DMS53 treated with DMSO at 0.1 percent for 48 hours (cell line): ENCODE results near the gene SET.
A peak's percentile ranks its signal among the peaks of the same experiment; 100 is the strongest.
"Not testable (repeated sequence)": the region's sequence is repeated elsewhere in the genome, so short reads cannot be mapped to it uniquely, and the experiment has no call there.

Experiments
- DNase-seq: peaks from one replicate; lab custom pipeline; 2025; ENCODE audit not compliant: unreplicated experiment; lab: John Stamatoyannopoulos, UW

Gene SET, protein sequence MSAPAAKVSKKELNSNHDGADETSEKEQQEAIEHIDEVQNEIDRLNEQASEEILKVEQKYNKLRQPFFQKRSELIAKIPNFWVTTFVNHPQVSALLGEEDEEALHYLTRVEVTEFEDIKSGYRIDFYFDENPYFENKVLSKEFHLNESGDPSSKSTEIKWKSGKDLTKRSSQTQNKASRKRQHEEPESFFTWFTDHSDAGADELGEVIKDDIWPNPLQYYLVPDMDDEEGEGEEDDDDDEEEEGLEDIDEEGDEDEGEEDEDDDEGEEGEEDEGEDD

DNA sequence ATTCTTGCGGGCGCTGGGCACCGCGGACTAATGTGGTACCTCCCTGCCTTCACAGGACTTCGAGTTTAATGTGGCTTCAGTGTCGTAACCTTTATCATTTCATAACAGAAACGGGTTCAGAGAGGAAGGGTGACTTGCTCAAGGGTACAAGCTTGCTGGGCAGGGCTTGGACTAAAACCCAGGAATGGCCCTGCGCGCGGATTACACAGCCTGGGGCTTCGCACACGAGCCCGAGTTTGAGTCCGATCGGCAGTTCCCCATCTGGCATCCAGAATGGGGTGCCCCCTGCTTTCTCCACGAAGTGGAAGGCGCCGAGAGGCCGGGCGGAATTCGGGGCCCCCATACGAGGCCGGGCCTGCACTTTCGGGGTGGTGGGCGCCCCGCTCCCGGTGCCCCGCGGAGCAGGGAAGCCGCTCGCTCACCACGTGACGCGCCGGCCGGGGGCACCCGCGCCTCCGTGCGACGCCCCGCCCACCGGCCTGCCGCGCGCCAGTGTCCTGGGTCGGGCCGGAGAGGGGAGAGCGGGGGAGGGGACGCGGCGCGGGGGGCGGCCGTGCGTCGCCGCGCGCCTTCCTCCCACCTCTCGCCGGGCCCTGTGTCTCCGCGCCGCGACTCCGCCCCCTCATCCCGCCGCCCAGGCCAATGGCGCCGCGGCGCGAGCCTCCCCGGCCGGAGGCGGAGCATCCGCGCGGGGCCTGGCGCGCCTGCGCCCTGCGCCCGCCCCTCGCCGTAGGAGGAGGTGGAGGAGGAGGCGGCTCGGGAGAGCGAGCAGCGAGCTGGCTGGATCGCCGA, at the start of gene SET:
Gene SET, plus strand, starts transcription at position 722 of the 792 bp plus-strand sequence. CDS start 361 bp downstream, outside the sequence.
- peak; percentile 82 for DNase-seq

DNA sequence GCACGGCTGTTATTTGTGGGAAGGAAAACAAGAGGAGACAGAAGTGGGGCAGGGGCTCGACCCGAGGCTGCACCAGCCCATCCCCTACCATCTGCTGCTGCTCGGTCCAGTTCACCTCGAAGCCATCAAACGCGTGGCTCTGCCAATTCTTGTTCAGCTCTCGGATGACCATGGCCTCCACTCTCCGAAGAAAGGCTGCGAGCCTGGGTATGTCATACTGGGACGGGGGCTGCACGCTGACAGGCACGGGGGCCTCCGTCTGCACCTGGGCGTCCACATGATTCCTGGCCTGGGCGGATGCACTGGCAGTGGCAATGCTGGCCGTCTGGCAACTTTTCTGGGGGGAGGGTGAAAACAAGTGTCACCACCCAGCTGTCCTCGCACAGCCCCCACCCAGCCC, 48.4 kb upstream of the SET start:
- DNase-seq = no peak

DNA sequence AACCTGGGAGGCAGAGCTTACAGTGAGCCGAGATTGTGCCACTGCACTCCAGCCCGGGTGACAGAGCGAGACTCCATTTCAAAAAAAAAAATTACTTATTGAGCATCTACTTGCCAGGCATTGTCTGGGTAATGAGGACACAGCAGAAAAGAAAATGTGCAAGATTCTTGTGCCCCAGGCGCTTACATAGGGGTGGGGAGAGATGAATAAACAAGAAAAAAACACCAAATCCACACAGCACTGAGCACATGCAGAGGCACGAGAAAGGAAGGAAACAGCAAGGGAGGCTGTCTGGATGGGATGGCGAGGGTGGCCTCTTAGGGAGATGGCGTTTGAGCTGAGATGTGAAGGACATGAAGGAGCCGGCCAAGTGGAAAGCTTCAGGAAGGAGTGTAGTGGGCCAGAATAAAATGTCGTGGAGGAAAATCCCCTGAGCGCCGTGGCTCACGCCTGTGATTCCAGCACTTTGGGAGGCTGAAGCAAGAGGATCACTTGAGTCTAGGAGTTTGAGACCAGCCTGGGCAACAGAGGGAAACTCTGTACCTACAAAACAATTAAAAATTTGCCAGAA, 46.3 kb upstream of the SET start:
- no peak for DNase-seq

DNA sequence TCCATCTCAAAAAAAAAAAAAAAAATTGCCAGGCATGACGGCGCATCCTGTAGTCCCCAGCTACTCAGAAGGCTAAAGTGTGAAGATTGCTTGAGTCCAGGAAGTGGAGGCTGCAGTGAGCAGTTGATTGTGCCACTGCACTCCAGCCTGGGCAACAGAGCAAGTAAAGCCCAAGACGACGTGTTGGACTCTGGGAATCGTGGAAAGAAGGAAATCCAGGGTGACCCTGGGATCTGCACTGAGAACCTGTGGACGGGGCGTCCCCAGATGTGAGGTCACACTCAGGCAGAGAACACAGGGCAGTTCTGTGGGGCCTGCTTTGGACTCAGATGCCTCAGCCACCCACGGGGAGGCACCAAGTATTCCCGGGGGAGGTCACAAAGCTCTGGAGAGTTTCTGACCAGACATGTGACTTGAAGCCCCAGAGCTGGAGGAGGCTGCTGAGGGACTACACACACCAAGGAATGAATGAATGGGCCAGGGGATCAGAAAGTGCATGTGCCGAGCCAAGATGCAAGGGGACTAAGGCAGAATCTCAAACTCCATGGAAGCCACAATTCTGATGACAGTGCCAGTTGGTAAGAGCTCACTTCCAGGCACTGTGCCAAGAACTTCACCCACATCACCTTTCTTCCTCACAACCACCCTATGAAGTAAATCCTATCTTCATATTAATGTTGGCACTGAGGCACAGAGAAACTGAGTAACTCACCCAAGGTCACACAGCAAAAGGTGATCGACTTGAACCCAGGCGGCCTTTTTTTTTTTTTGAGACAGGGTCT, 45.3 kb upstream of the SET start:
- no peak for DNase-seq

DNA sequence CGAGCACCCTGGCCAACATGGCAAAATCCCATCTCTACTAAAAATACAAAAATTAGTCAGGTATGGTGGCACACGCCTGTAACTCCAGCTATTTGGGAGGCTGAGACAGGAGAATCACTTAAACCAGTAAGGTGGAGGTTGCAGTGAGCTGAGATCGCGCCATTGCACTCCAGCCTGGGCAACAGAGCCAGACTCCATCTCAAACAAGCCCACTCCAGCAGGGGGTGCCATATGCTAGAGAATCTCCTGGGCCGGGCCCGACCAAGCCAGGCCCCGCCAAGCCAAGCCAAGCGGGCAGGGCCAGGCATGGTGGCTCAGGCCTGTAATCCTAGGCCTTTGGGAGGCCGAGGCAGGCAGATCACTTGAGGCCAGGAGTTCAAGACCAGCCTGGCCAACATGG, 40.8 kb upstream of the SET start:
- DNase-seq = not testable (repeated sequence)

DNA sequence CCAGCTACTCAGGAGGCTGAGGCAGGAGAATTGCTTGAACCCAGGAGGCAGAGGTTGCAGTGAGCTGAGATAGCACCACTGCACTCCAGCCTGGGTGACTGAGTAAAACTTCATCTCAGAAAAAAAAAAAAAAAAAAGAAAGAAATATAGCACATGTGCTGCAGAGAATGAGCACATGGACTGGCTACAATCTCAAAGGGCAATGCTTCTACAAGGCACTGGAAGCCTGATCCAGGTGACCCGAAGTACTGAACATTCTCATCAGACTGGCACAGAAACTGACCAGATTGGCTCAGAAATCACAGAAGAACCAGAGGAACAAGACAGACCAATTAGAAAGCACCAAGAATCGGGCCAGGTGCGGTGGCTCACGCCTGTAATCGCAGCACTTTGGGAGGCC, 37.2 kb upstream of the SET start:
- no peak for DNase-seq

DNA sequence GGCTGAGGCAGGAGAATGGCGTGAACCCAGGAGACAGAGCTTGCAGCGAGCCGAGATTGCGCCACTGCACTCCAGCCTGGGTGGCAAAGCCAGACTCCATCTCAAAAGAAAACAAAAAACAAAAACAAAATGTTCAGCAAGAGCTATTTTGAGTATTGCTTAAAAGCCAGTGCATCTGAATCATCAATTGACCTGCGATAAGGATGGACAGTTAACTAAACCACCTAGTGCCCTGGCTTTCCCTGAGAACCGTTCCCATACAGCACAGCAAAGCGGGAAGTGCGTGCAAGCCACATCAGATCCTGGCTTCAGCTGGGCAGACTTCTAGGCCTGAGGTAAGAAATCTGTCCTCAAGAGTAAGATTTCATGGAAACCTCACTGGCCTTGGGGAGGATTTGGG, 35.1 kb upstream of the SET start:
- no peak for DNase-seq

DNA sequence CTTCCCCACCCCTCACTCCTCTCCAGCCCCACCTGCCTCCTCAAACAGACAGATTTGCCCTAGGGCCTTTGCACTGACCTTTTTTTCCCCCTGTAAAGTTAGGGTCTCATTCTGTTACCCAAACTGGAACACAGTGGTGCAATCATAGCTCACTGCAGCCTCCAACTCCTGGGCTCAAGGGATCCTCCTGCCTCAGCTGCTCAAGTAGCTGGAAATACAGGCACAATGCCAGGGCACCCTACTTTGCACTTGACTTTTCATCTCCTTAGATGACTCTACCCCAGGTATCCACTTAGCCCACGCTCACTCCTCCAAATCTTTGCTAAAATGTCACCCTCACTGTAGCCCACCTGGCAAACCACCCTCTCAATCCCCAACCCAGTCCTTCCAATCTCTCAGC, 34.5 kb upstream of the SET start:
- DNase-seq = no peak

DNA sequence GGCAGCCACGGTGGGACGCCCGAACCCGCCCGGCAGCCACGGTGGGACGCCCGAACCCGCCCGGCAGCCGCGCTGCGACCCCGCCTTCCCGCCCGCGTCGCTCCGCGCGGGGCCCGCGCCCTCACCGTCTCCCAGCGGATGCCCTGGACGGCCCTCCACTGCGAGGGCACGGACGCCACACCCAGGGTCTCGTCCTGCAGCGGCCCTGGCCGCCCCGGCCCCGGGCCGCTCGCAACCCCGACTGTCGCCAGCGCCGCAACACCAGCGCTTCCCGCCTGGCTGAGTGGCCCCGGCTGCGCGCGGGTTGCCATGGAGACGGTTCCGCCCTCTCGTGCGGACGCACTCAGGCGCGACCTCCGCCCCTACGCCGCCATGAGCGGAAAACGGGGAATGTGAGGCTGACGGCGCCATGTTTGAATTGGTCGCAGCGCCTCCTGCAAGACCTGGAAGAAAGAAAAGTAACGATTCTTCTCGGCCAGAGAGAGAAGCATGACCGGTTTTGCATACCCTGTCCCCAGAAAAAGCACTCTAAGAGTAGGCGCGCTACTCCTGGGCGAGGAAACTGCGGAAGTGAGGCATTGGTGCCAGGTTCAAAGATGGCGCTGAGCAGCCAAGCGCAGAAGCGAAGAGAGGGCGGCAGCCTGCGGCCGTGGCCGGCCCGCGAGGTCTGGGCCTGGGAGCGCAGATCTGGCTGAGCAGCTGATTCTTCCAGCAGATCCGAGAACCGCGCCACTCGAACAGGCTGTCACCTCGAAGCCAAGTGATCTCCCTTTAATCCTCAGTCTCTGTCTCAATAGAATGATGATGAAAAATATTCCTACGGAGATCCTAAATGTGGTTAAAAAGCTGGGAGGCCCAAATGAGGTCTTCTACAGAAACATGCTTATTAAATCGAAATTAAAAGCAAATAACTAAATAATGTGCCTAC, 32.3 kb upstream of the SET start, which contains the start of gene DYNC2I2:
Gene DYNC2I2, minus strand, starts transcription at position 432 of the 928 bp plus-strand sequence. Its CDS starts 121 bp downstream, at position 311.
- DNase-seq = peak; percentile 88

DNA sequence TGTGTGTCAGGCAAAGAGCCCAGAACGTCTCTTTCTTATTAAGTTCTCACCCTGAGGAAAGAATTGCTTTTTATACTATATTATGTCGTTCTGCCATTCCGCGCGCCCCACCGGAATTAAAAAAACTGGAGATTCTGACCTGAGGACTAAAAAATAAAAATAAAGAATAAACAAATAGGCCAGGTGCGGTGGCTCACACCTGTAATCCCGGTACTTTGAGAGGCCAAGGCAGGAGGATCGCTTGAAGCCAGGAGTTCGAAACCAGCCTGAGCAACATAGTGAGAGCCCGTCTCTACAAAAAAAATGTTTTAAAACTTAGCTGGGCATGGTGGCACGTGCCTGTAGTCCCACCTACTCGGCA, 31.7 kb upstream of the SET start:
- no peak for DNase-seq

DNA sequence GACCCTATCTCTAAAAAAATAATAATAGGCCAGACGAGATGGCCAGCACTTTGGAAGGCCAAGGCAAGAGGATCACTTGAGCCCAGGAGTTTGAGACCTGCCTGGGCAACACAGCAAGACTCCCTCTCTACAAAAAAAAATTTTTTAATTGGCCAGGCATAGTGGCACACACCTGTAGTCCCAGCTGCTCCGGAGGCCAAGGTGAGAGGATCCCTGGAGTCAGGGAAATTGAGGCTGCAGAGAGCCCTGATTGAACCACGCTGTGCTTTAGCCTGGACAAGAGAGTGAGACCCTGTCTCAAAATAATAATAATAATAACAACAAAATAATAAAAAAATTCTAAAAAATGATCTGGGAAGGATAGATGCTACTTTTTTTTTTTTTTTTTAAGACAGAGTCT, 31.2 kb upstream of the SET start:
- DNase-seq = no peak

DNA sequence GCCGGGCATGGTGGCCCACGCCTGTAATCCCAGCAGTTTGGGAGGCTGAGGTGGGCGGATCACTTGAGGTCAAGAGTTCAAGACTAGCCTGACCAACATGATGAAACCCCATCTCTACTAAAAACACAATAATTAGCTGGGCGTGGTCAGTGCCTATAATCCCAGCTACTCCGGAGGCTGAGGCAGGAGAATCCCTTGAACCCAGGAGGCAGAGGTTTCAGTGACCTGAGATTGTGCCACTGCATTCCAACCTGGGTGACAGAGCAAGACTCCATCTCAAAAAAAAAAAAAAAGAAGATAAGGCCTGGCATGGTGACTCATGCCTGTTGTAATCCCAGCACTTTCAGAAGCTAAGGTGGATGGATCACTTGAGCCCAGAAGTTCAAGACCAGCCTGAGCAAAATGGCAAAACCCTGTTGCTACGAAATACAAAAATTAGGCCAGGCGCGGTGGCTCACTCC, 22.5 kb upstream of the SET start:
- DNase-seq = not testable (repeated sequence)

DNA sequence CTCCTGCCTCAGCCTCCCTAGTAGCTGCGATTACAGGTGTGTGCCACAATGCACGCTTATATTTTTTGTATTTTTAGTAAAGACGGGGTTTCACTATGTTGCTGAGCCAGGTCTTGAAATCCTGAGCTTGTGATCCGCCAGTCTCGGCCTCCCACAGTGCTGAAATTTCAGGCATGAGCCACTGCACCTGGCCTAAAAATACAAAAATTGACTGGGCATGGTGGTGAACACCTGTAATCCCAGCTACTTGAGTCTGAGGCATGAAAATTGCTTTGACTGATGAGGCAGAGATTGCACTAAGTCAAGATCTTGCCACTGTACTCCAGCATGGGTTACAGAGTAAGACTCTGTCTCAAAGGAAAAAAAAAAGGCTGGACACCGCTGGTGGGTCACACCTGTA, 19.2 kb upstream of the SET start:
- no peak for DNase-seq

DNA sequence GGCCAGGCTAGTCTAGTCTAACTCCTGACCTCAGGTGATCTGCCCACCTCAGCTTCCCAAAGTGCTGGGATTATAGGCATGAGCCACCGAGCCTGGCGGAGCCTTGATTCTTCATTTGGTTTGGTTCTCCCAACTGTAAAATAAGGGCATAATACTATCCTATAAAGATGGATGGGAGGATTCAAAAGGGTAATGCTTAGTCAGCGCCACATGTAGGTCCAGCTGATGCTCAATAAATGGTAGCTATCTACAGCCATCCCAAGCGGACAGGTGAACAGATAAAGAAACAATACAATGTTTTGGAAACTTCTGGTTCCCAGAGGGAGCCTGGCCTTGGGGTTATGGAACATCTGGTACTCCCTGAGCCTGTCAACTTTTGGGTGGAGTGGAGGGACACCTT, 13.6 kb upstream of the SET start:
- DNase-seq = no peak

DNA sequence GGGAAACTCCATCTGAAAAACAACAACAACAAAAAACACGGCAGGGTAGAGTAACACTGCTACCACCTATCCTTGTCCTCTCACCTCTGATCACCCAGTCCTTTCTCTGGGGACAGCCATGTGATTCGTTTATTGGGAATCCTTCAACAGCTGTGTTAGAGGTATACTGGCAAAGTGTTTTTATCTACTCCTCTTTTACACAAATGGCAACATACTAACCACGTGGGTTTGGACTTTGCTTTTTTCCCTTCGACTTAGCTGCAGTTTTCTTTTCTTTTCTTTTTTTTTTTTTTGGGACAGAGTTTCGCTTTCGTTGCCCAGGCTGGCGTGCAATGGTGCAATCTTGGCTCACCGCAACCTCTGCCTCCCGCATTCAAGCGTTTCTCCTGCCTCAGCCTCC, 11.2 kb upstream of the SET start:
- no peak for DNase-seq

DNA sequence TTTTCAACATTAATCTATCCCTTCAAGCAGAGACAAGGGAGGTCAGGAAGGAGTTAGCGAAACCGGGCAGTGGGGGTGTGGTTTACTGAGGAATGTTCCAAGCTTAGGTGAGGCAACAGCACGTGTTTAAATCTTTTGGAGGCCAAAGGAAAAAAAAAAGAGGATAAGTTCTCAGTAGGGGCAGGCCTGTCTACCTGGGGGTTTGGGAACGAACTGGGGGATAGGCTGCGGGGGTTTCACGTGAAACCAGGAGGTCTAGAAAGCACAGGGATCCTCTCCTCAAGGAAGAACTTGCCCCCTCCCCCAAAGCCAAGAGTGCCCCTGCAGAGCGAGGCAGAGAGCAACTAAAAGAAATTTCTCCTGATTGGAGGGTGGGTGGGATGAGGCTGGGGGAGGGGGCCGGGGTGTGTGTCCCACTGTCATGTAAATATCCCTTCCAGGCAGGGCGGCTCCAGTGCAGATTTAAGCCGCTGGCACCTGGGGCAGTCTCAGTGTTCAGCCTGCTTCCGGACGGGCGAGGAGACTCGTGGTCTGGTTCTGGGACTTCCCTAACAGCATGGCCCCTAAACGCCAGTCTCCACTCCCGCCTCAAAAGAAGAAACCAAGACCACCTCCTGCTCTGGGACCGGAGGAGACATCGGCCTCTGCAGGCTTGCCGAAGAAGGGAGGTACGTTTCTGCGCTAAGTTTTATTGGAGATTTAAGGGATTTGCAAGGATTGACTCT, 5.5 kb upstream of the SET start:
- DNase-seq = peak; percentile 7

DNA sequence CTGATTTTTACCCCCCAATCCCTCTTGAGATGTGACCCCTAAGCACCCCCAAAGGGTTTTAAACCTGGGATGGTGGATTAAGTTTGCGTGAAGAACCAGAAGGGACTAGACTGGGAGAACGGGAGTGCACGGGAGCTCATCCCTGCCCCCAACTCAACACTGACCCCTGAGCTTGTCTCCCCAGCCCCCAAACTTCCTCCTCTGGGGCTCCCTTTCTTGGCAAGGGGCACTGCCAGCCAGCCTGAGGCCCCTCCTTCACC, 5.0 kb upstream of the SET start:
- DNase-seq = no peak

DNA sequence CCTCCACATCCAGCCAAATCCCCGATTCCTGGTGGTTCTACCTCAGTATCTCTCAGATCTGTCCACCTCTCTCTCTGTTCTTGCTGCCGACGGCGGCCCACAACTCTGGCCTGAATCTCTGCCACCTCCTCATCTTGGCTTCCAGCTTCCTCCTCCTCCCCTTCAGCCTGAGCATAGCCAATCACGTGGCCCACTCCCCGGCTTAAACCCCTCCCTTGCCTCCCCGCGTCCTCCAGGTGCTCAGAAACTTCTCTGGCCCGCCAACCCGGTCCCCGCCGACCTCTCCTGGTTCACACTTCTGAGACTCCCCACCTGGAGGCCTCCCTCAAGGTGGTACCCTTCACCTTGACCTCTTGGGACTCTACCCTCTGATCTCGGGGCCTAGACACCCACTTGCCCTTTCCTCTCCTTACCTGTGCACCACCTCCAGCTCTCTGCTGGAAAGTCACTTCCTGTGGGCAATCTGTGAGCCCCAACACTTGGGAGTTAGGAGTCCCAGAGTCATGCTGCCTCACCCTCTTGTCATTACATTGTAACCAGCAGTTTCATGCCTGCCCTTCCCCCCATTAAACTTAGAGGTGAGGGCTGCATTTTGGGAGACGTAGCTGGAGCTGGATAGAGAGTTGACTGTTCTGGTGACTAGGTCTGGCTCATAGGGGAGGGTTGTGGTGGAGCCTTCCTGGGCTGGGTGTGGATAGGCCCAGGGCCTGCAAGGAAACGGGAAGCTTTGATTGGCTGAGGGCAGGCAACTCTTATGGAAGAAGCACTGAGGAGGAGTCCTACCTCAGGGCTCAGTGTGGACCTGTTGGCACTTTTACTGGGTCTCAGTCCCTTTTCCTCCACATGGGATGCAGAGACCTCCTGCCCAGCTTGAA, 4.5 kb upstream of the SET start:
- DNase-seq = peak; percentile 88
